ENCODE measurements around the gene PCDHAC2.

Gene PCDHAC2

GRCh38 chr5:141003791-141004611 is 37.7 kb downstream of the PCDHAC2 start:
- TF ChIP-seq CTCF (IDR thresholded peaks at IDR 0.05; ENCODE audit: extremely low read depth, insufficient read depth, missing control alignments): no peak
- in situ Hi-C loops (cut with MboI; ENCODE audit: low pct_unique_long_range_greater_than_20kb, low sequenced_read_pairs, unreplicated experiment): no loop called here
- DNase-seq (ENCODE audit: low spot score): no peak

GRCh38 chr5:141007791-141008190 is 41.5 kb downstream of the PCDHAC2 start:
- no peak for DNase-seq (ENCODE audit: low spot score)
- TF ChIP-seq CTCF (IDR thresholded peaks at IDR 0.05; ENCODE audit: extremely low read depth, insufficient read depth, missing control alignments): no peak
- in situ Hi-C loops (cut with MboI; ENCODE audit: low pct_unique_long_range_greater_than_20kb, low sequenced_read_pairs, unreplicated experiment): no loop called here

- no peak for DNase-seq (ENCODE audit: low spot score)
- TF ChIP-seq CTCF (IDR thresholded peaks at IDR 0.05; ENCODE audit: extremely low read depth, insufficient read depth, missing control alignments): no peak
- in situ Hi-C loops (cut with MboI; ENCODE audit: low pct_unique_long_range_greater_than_20kb, low sequenced_read_pairs, unreplicated experiment): no loop called here
These were observed 43.9 kb downstream of the PCDHAC2 start for GRCh38 chr5:141010047-141010793.

GRCh38 chr5:141017943-141018342 is 51.7 kb downstream of the PCDHAC2 start:
- DNase-seq (ENCODE audit: low spot score): no peak
- no peak for TF ChIP-seq CTCF (IDR thresholded peaks at IDR 0.05; ENCODE audit: extremely low read depth, insufficient read depth, missing control alignments)
- in situ Hi-C loops (cut with MboI; ENCODE audit: low pct_unique_long_range_greater_than_20kb, low sequenced_read_pairs, unreplicated experiment): no loop called here

Measured in GM13977 (cell line).